Cardiac muscle cell (in vitro differentiated cells and primary cell): Measurements from ENCODE around the gene VLDLR. TPM values are rescaled to one million over a fixed set of nuclear protein-coding genes. Genes with fewer than 3 reads are reported as not detected.

Experiments used
- DNase-seq, 2 donors: peaks; one replicate each; pipeline versions ENCODE4 v3.0.0 to v3.0.0-alpha.2; 2010 to 2017; ENCODE audit warnings: low read depth in 1 of 2, low spot score in 1 of 2
- H3K27ac ChIP-seq: fragments of 200-600 bp; sonication (generic); 2 replicates; pipeline ENCODE4 v1.5.1; 2016
- H3K27me3 ChIP-seq: fragments of 200-600 bp; sonication (generic); 2 replicates; pipeline ENCODE4 v1.6.0; 2016; ENCODE audit warnings: control low read depth
- H3K36me3 ChIP-seq: fragments of 200-600 bp; sonication (generic); 2 replicates; pipeline ENCODE4 v1.5.1; 2016; ENCODE audit warnings: control low read depth
- H3K4me1 ChIP-seq: fragments of 200-600 bp; sonication (generic); 2 replicates; pipeline ENCODE4 v1.8.1; 2017; ENCODE audit warnings: low read depth, mild to moderate bottlenecking, mixed run types
- H3K4me3 ChIP-seq: fragments of 200-600 bp; sonication (generic); 2 replicates; pipeline ENCODE4 v1.5.1; 2016; ENCODE audit warnings: mild to moderate bottlenecking
- H3K9me3 ChIP-seq: fragments of 200-600 bp; sonication (generic); 2 replicates; pipeline ENCODE4 v1.5.1; 2017; ENCODE audit warnings: low read depth, mild to moderate bottlenecking, control low read depth
- CTCF ChIP-seq: IDR thresholded peaks from 2 replicates; pipeline ENCODE4 v1.5.1; 2012; ENCODE audit warnings: low read depth, mild to moderate bottlenecking, low read length
- polyA plus RNA-seq: library from polyadenylated mRNA; unstranded; fragments of >200 nt; fragmentation: Nextera tagmentation; extraction: Ambion mirVana; gene quantifications from 2 replicates; pipeline ENCODE4 v1.2.1, GENCODE V29; 2016
- total RNA-seq: library from RNA; depleted of rRNA; stranded (reverse); fragments of >200 nt; gene quantifications from 2 replicates; pipeline ENCODE4 v1.2.3, GENCODE V29; 2016

The VLDLR gene
- total and polyA plus RNA-seq, 2 experiments from 2014 or later = 36.1 to 41.2 TPM

- no peak for DNase-seq
- Histone ChIP-seq H3K4me3 (no peak overlapping the region), H3K36me3 (no peaks in the 10 kb centered on the region), H3K27me3 (no peaks in the 10 kb centered on the region), H3K9me3 (no peaks in the 10 kb centered on the region), H3K27ac (no peak overlapping the region), H3K4me1 (peaks cover 12% of the 10 kb centered on the region)
- TF ChIP-seq CTCF = no peak
Measured at GRCh38 chr9:2677915-2678889, 56.6 kb downstream of the VLDLR start.

- H3K4me3 ChIP-seq = no peak overlapping the region
- no peak for DNase-seq
- peaks cover 8% of the 10 kb centered on the region for H3K4me1 ChIP-seq
Measured at GRCh38 chr9:2679011-2679410, 57.4 kb downstream of the VLDLR start.

GRCh38 chr9:2681981-2682380, 60.4 kb downstream of the VLDLR start:
- Histone ChIP-seq H3K4me3 (no peak overlapping the region), H3K4me1 (no peaks in the 10 kb centered on the region), H3K36me3 (no peaks in the 10 kb centered on the region), H3K27me3 (no peaks in the 10 kb centered on the region), H3K27ac (no peak overlapping the region), H3K9me3 (no peaks in the 10 kb centered on the region)
- DNase-seq = no peak
- no peak for TF ChIP-seq CTCF

More at GRCh38 chr9:2679011-2679410, 57.4 kb downstream of the VLDLR start:
- Histone ChIP-seq H3K9me3 (no peaks in the 10 kb centered on the region), H3K27ac (no peak overlapping the region), H3K27me3 (no peaks in the 10 kb centered on the region), H3K36me3 (no peaks in the 10 kb centered on the region)
- TF ChIP-seq CTCF = no peak

- no peak overlapping the region for H3K4me3 ChIP-seq
- H3K27ac ChIP-seq = no peak overlapping the region
- no peak for DNase-seq
- peaks cover 4% of the 10 kb centered on the region for H3K4me1 ChIP-seq
- no peak for TF ChIP-seq CTCF
- H3K36me3 ChIP-seq = no peaks in the 10 kb centered on the region
- no peaks in the 10 kb centered on the region for H3K9me3 ChIP-seq
- no peaks in the 10 kb centered on the region for H3K27me3 ChIP-seq
Measured at GRCh38 chr9:2686911-2687310, 65.3 kb downstream of the VLDLR start.

GRCh38 chr9:2688636-2689035, 67.0 kb downstream of the VLDLR start:
- H3K4me1 ChIP-seq = peaks cover 4% of the 10 kb centered on the region
- H3K27me3 ChIP-seq = no peaks in the 10 kb centered on the region
- TF ChIP-seq CTCF = no peak
- no peak for DNase-seq
- H3K36me3 ChIP-seq = no peaks in the 10 kb centered on the region
- no peaks in the 10 kb centered on the region for H3K9me3 ChIP-seq
- no peak overlapping the region for H3K4me3 ChIP-seq
- H3K27ac ChIP-seq = no peak overlapping the region
